GM19463 (cell line): ENCODE measurements around the gene PAK4.

Experiments
- ATAC-seq: cut with Tn5 transposase; IDR thresholded peaks from one replicate; pipeline ENCODE4 v1.9.1; 2021; ENCODE audit warnings: mild to moderate bottlenecking, moderate library complexity; ENCODE audit not compliant: unreplicated experiment

PAK4 gene

DNA sequence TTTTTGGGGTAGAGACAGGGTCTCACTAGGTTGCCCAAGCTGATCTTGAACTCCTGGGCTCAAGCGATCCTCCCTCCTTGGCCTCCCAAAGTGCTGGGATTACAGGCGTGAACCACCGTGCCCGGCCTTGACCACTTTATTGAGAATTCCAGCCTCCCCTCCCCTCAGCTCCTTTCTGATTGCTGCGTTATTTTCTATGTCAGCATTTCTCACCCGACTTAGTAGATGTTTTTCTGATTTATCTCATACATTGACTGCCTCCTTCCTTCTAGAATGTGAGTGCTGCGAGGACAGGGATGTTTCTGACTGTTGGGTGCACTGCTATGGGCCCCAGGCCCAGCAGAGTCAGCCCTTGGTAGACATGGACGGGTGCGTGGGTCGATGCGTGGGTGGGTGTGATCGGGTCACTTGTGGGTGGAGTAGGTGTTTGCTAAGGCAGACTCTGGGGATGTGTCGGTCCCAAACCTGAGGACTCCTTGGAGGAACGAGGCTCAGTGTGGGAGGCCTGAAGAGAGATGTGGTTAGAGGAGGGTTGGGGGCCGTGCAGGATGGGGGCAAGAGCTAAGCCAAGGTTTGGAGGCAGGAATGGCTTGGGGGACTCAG, 37.0 kb downstream of the PAK4 start:
- ATAC-seq: no peak

GRCh38 chr19:39163621-39164020, 38.0 kb downstream of the PAK4 start:
- ATAC-seq: no peak

DNA sequence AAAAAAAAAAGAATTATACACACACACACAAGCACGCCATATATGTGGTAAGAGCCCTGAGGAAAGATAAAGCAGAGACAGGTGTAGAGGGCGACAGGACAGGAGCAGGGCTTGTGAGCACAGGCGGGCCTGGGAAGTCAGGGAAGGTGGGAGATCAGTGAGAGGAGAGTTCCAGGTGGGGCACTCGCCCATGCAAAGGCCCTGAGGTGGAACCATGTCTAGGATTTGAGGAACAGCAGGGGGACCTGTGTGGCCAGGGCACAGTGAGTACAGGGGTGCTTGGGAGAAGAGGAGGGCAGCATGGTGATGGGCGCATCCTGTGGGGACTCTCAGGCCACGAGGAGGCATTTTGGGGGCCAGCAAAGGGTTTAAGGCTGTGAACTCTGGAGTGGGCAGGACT, 38.7 kb downstream of the PAK4 start:
- no peak for ATAC-seq

DNA sequence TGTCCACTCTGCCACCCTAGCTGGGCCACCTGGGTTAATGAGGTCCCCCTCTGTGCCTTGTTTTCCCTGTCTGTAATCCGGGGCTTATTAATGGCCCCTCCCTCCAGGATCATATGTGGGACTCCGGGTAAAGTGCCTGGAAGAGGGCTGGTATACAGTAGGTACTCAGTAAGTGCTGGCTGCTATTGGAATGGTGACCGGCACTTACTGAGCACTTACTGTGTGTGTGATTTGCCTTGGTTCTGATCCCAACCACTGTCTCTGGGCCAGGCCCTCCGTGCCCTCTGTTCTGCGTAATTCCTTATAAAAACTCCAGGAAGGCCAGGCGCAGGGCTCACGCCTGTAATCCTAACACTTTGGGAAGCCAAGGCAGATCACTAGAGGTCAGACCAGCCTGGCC, 40.3 kb downstream of the PAK4 start:
- ATAC-seq: no peak

- no peak for ATAC-seq
These were observed 41.2 kb downstream of the PAK4 start for GRCh38 chr19:39166571-39167391.

DNA sequence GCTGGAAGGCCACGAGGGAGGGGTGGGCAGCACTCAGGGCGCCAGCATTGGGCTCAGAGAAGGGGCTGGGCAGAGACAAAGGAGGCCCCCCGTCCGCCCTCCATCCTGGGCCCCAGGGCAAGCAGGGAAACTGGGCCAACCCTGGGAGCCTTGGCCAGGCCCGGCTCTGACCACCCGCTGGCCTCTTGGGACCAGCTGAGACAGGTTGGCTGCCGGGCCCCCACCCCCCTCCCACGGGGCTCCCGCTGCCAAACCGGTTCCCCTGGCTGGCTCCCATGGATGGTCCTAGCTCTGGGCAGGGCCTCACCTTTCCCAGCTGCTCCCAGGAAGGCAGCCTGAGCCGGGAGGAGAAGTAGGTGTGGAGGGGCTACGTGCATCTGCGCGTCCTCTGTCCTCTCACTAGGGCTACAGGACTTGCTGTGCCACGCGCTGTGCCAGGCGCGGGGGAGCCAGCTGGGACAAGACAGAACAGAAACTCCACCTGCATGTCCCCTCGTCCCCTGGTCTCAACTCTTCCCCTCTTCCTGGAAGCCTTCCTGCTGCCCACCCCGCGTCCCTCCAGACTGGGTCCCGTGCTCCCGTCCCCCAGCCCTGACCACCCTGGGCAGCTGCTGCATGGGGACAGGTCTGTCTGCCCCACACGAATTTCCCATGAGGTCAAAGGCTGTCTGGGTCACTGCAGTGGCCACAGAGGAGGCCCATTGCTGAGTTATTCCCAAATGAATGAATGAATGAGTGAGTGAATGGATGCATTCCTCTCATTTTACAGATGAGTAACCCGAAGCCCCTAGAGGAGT, 42.1 kb downstream of the PAK4 start:
- ATAC-seq: no peak

DNA sequence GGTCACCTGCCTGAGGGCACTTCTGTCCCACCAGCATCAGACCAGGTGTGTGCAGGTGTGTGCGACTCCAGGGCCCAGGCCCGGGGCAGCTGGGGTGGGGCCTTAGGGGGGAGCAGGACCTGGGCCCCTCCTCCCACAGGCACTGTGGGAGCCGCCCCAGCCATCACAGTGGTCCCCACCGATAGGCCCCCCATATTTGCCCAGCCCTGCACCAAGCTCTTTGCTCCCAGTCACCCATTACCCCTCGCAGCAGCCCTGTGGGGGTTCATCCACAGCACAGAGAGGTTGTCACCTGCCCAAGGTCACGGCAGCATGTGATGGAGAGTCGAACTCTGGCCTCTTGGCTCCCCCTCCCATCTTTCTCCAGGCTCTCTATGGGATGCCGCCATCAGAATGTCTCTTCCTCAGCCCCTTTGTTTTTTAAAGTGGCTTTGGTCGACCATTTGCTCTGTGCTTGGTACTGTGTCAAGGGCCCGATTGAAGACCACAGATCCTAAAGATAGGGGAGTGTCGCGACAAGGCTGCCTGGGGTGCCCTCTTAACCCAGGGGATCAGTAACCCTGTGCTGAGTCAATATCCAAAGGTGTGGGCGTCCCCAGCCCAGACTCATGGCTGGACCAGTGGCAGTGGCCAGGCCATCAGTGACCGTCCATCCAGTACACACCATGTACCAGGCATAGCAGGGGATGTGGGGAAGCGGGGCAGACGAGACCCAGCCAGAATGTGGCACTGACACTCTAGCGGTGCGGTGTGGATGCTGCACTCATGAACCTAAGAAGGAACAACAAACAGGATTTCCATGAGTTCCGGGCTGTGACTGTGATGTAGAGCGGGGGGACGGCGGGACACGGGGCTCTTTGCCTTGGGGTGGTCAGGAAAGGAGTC, 42.9 kb downstream of the PAK4 start:
- ATAC-seq: no peak

- no peak for ATAC-seq
These were observed 43.7 kb downstream of the PAK4 start for GRCh38 chr19:39169143-39169810.

- no peak for ATAC-seq
These were observed 45.0 kb downstream of the PAK4 start for GRCh38 chr19:39170386-39171231.

DNA sequence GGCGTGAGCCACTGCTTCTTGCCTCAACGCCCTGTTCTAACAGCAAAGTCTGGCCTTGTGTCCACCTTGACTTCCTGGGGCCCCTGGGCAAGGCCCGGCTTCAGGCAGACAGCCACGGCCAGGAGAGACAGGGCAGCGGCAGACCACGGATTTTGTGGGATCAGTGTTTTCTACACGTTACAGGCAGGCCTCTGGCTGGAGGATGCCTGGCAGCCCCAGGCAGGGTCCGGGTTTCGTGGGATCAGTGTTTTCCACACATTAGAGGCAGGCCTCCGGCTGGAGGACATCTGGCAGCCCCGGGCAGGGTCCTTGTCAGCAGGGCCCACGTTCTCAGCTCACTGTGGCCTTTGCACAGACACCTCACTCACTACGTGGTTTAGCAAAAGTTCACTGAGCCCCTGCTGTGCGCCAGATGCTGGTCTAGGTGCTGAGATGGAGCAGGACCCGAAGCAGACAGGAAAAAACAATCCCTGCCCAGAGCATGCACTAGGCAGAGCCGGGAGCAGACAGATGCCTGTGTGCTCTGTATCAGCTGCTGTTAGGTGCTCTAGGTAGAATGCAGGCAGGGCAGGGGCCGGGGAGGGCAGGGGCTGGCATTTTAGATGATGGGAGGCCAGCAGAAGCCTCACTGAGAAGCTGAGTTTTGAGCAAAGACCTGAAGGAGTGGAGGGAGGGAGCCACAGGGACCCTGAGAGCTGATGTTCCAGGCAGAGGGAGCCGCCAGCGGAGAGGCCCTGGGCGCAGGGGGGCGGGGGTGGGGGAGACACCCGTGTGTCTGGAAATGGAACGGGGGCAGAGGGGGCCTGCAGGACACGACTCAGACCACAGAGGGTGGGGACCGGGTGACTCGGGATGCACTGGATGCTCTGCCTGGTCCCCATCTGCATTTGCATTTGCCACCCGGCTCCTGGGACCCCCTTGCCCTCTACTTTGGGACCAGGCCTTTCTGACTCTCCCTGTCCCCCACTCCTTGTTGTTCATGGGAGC, 46.2 kb downstream of the PAK4 start:
- ATAC-seq: no peak

DNA sequence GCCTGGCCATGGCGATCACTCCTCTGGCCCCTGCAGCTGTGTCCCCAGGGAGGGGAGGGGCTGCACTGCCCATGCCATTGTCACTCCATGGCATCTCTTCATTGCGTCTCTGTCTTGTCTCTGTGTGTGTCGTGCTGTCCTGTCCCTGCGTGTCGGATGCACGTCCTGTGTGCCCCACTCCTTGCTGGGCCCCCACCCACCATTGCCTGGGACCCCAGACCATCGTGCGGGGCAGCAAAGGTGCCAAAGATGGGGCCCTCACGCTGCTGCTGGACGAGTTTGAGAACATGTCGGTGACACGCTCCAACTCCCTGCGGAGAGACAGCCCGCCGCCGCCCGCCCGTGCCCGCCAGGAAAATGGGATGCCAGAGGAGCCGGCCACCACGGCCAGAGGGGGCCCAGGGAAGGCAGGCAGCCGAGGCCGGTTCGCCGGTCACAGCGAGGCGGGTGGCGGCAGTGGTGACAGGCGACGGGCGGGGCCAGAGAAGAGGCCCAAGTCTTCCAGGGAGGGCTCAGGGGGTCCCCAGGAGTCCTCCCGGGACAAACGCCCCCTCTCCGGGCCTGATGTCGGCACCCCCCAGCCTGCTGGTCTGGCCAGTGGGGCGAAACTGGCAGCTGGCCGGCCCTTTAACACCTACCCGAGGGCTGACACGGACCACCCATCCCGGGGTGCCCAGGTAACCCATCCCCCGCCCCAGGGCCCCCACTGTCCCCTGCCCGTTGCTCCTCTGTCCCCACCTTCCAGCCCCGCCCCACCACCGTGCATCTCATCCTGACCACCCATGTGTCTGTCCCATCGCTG, 47.3 kb downstream of the PAK4 start:
- ATAC-seq: no peak

DNA sequence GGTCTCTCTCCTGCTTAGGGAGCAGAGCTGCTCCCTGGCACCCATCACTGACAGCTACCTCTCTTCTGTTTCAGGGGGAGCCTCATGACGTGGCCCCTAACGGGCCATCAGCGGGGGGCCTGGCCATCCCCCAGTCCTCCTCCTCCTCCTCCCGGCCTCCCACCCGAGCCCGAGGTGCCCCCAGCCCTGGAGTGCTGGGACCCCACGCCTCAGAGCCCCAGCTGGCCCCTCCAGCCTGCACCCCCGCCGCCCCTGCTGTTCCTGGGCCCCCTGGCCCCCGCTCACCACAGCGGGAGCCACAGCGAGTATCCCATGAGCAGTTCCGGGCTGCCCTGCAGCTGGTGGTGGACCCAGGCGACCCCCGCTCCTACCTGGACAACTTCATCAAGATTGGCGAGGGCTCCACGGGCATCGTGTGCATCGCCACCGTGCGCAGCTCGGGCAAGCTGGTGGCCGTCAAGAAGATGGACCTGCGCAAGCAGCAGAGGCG, 48.0 kb downstream of the PAK4 start:
- ATAC-seq: no peak

DNA sequence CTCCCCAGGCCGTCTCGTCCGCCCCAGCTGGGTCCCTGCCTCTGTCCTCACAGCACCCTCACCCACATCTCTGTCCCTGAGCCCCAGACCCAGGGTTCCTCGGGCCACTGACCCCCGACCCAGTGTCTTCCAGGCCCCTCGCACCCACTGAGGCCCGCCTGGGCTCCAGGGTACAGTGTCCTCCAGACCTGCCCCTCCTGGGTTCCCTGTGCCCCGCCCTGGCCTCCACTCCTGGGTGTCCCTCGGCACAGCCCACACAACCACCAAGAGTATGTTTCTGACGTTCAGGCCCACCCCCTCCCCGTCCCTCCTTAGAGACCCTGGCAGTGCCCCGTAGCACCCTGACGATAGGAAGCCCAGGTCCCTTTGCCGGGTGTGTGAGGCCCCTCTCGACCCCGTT, 48.6 kb downstream of the PAK4 start:
- ATAC-seq: no peak

DNA sequence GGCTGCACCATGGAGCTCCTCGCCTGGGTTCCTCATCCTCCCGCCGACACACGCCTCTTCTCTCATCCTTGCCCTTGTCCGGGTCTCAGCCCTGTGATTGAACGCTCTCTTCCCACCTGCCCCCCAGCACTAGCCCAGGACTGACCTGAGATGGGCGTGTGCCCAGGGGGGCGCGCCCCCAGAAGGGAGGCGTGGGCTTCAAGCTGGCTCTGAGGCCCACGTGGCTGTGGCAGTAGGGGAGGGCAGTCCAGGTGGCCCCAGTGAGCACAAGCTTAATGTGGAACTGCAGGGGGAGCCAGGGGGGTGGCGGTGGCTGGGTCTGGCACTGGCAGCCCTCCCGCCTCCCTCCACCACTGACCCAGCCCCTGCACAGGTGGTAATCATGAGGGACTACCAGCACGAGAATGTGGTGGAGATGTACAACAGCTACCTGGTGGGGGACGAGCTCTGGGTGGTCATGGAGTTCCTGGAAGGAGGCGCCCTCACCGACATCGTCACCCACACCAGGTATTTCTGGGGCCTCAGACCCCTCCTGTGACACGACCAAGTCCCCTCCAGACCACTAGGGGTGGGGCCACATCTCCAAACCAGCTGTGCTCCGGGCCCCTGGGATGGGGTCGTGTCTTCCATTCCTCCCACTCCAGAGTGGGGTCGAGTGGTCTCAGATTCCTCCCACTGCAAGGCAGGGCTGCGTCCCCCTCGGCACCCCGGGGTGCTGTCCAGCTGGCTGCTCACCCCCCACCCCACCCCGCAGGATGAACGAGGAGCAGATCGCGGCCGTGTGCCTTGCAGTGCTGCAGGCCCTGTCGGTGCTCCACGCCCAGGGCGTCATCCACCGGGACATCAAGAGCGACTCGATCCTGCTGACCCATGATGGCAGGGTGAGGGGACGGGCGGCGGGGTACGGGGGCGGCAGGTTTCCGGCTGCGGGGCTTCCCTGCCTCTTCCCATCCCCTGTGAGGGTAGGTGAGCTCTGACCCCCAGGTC, 49.3 kb downstream of the PAK4 start:
- ATAC-seq: no peak

GRCh38 chr19:39175564-39175963, 50.0 kb downstream of the PAK4 start:
- ATAC-seq: no peak

GRCh38 chr19:39177110-39177699, 51.6 kb downstream of the PAK4 start:
- no peak for ATAC-seq
